Hepatocyte (in vitro differentiated cells): ENCODE data around the gene APOL5.

Experiments used
- EZH2 ChIP-seq: fragments of 200-600 bp; sonication (generic); IDR thresholded peaks from 2 replicates; pipeline ENCODE4 v1.6.1; 2016; ENCODE audit warnings: antibody characterized with exemption, mild to moderate bottlenecking, borderline replicate concordance
- EZH2phosphoT487 ChIP-seq: fragments of 200-600 bp; sonication (generic); IDR thresholded peaks from one replicate; pipeline ENCODE4 v1.6.1; 2018; ENCODE audit warnings: antibody characterized with exemption, mild to moderate bottlenecking, low read depth, moderate library complexity; ENCODE audit not compliant: unreplicated experiment, severe bottlenecking
- TF ChIP-seq, protein P1 (sequence below): fragments of 200-600 bp; sonication (generic); IDR thresholded peaks from 2 replicates; pipeline ENCODE4 v1.5.1; 2016; ENCODE audit warnings: antibody characterized with exemption, mild to moderate bottlenecking; ENCODE audit not compliant: poor library complexity

GRCh38 chr22:35711336-35711735, 6.3 kb upstream of the APOL5 start:
- TF ChIP-seq, protein P1, sequence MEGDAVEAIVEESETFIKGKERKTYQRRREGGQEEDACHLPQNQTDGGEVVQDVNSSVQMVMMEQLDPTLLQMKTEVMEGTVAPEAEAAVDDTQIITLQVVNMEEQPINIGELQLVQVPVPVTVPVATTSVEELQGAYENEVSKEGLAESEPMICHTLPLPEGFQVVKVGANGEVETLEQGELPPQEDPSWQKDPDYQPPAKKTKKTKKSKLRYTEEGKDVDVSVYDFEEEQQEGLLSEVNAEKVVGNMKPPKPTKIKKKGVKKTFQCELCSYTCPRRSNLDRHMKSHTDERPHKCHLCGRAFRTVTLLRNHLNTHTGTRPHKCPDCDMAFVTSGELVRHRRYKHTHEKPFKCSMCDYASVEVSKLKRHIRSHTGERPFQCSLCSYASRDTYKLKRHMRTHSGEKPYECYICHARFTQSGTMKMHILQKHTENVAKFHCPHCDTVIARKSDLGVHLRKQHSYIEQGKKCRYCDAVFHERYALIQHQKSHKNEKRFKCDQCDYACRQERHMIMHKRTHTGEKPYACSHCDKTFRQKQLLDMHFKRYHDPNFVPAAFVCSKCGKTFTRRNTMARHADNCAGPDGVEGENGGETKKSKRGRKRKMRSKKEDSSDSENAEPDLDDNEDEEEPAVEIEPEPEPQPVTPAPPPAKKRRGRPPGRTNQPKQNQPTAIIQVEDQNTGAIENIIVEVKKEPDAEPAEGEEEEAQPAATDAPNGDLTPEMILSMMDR, result no peak
- TF ChIP-seq EZH2 (no peak), EZH2phosphoT487 (no peak)
